H1 (cell line): ENCODE measurements around the gene MAGI2. TPM values are rescaled to one million over a fixed set of nuclear protein-coding genes. Genes with fewer than 3 reads are reported as not detected.

Experiments used
- CTCF ChIA-PET: fragments of 300-600 bp; sonication (Branson Sonifier 250); formaldehyde crosslinking; loops from one replicate; lab custom pipeline; 2021; ENCODE audit not compliant: partially characterized antibody; lab: Charles Lee
- POLR2A ChIA-PET: fragments of 300-600 bp; sonication (Branson Sonifier 250); formaldehyde crosslinking; loops from one replicate; lab custom pipeline; 2021; ENCODE audit warnings: inconsistent platforms; ENCODE audit not compliant: partially characterized antibody; lab: Charles Lee
- DNase-seq, 2 experiments: peaks; one replicate each; pipeline versions ENCODE4 v3.0.0 to v3.0.0-alpha.2; 2010 to 2022; ENCODE audit warnings: low spot score in 2 of 2, low read depth in 1 of 2, mixed read lengths in 1 of 2
- FAIRE-seq: peaks from 2 replicates; lab custom pipeline; 2011; peaks lifted over from hg19 to GRCh38; lab: Jason Lieb, UNC
- H2AFZ ChIP-seq: 2 replicates; pipeline ENCODE4 v1.8.1; 2012; ENCODE audit warnings: low read length, inconsistent platforms
- H2AK5ac ChIP-seq: 2 replicates; pipeline ENCODE4 v1.6.1; 2013; ENCODE audit warnings: low read depth, low read length
- H2BK120ac ChIP-seq: replicated peaks from 2 replicates; pipeline ENCODE3; 2013; ENCODE audit warnings: low read depth, low read length, inconsistent platforms
- H2BK12ac ChIP-seq: 2 replicates; pipeline ENCODE4 v1.6.1; 2013; ENCODE audit warnings: low read depth, low read length
- H2BK15ac ChIP-seq: 2 replicates; pipeline ENCODE4 v1.6.1; 2013; ENCODE audit warnings: low read length
- H2BK20ac ChIP-seq: 2 replicates; pipeline ENCODE4 v1.6.1; 2013; ENCODE audit warnings: low read length
- H2BK5ac ChIP-seq: 2 replicates; pipeline ENCODE4 v1.6.1; 2013; ENCODE audit warnings: low read depth, low read length
- H3K14ac ChIP-seq: 2 replicates; pipeline ENCODE4 v1.6.1; 2013; ENCODE audit warnings: inconsistent platforms; ENCODE audit not compliant: insufficient read length
- H3K18ac ChIP-seq: 2 replicates; pipeline ENCODE4 v1.6.1; 2013; ENCODE audit warnings: low read length; ENCODE audit errors: extremely low read depth
- H3K23ac ChIP-seq: 2 replicates; pipeline ENCODE4 v1.6.1; 2013; ENCODE audit warnings: inconsistent platforms; ENCODE audit not compliant: insufficient read length
- H3K23me2 ChIP-seq: 2 replicates; pipeline ENCODE4 v1.6.1; 2013; ENCODE audit warnings: low read depth, low read length
- H3K27ac ChIP-seq: 2 replicates; pipeline ENCODE4 v1.6.1; 2011; ENCODE audit warnings: low read depth, low read length, inconsistent platforms
- H3K27me3 ChIP-seq, 4 experiments: replicated peaks in 1 of 4; 1 replicate in 1 of 4; 2 replicates in 3 of 4; pipeline versions ENCODE4 v1.6.1 to v1.8.1; 2011 to 2013; ENCODE audit warnings: low read length in 3 of 4, mild to moderate bottlenecking in 3 of 4, inconsistent platforms in 2 of 4, mixed read lengths in 2 of 4, moderate library complexity in 1 of 4; ENCODE audit not compliant: control insufficient read depth in 3 of 4, insufficient read depth in 3 of 4; ENCODE audit errors: extremely low read depth in 1 of 4
- H3K36me3 ChIP-seq, 4 experiments: 2 replicates each; pipeline versions ENCODE4 v1.6.1 to v1.8.1; 2011 to 2013; ENCODE audit warnings: mild to moderate bottlenecking in 4 of 4, low read length in 3 of 4, moderate library complexity in 2 of 4, control low read depth in 1 of 4, inconsistent platforms in 1 of 4; ENCODE audit not compliant: insufficient read depth in 4 of 4, control insufficient read depth in 2 of 4
- H3K4ac ChIP-seq: replicated peaks from 2 replicates; pipeline ENCODE3; 2013; ENCODE audit warnings: low read length, low read depth, mixed read lengths, inconsistent platforms; ENCODE audit not compliant: insufficient read length
- H3K4me1 ChIP-seq, 4 experiments: replicated peaks in 1 of 4; 1 replicate in 1 of 4; 2 replicates in 3 of 4; pipeline versions ENCODE4 v1.6.1 to v1.8.1; 2011 to 2013; ENCODE audit warnings: low read length in 3 of 4, inconsistent platforms in 2 of 4, mixed read lengths in 1 of 4; ENCODE audit not compliant: insufficient read depth in 4 of 4, control insufficient read depth in 3 of 4
- H3K4me2 ChIP-seq, 2 experiments: 2 replicates each; pipeline versions ENCODE4 v1.6.1 to v1.8.1; 2011 to 2013; ENCODE audit warnings: low read depth in 2 of 2, low read length in 2 of 2, control low read depth in 1 of 2, inconsistent platforms in 1 of 2, mild to moderate bottlenecking in 1 of 2; ENCODE audit not compliant: insufficient read depth in 1 of 2
- H3K4me3 ChIP-seq, 4 experiments: fragments of 200-600, 300-600 bp in 1 of 4; sonication (generic), shearing (Covaris generic), sonication (Bioruptor Twin) in 1 of 4; 2 replicates each; pipeline versions ENCODE4 v1.5.1 to v1.8.1; 2011 to 2016; ENCODE audit warnings: low read length in 4 of 4, low read depth in 3 of 4, control low read depth in 2 of 4, inconsistent platforms in 2 of 4, mild to moderate bottlenecking in 2 of 4, mixed read lengths in 1 of 4, moderate library complexity in 1 of 4; ENCODE audit not compliant: insufficient read depth in 2 of 4; ENCODE audit errors: extremely low read depth in 1 of 4
- H3K56ac ChIP-seq: replicated peaks from 2 replicates; pipeline ENCODE3; 2013; ENCODE audit warnings: low read depth, mild to moderate bottlenecking, mixed read lengths, low read length, inconsistent platforms; ENCODE audit not compliant: insufficient read length
- H3K79me1 ChIP-seq: 2 replicates; pipeline ENCODE4 v1.6.1; 2013; ENCODE audit warnings: low read depth, low read length, control low read depth
- H3K79me2 ChIP-seq, 2 experiments: 2 replicates each; pipeline versions ENCODE4 v1.6.1 to v1.8.1; 2012 to 2013; ENCODE audit warnings: low read length in 2 of 2, mild to moderate bottlenecking in 2 of 2, inconsistent platforms in 1 of 2; ENCODE audit not compliant: insufficient read depth in 2 of 2, control insufficient read depth in 1 of 2
- H3K9ac ChIP-seq, 4 experiments: replicated peaks in 1 of 4; 1 replicate in 1 of 4; 2 replicates in 3 of 4; pipeline versions ENCODE4 v1.6.1 to v1.8.1; 2011 to 2013; ENCODE audit warnings: low read depth in 3 of 4, low read length in 3 of 4, control low read depth in 2 of 4, mild to moderate bottlenecking in 2 of 4, moderate library complexity in 2 of 4, inconsistent platforms in 1 of 4; ENCODE audit errors: extremely low read depth in 1 of 4
- H3K9me3 ChIP-seq, 2 experiments: 2 replicates each; pipeline versions ENCODE4 v1.6.1 to v1.8.1; 2012 to 2013; ENCODE audit warnings: mild to moderate bottlenecking in 2 of 2, moderate library complexity in 2 of 2, control low read depth in 1 of 2, inconsistent platforms in 1 of 2, low read depth in 1 of 2, low read length in 1 of 2, mixed read lengths in 1 of 2; ENCODE audit not compliant: insufficient read depth in 2 of 2
- H4K20me1 ChIP-seq, 2 experiments: replicated peaks in 1 of 2; 2 replicates each; pipeline versions ENCODE3 to v1.8.1; 2011 to 2013; ENCODE audit warnings: inconsistent platforms in 2 of 2, low read length in 2 of 2, mild to moderate bottlenecking in 1 of 2; ENCODE audit not compliant: insufficient read depth in 2 of 2, control insufficient read depth in 1 of 2
- H4K5ac ChIP-seq: 2 replicates; pipeline ENCODE4 v1.6.1; 2013; ENCODE audit warnings: low read length, low read depth, mixed read lengths, inconsistent platforms; ENCODE audit not compliant: insufficient read length
- H4K8ac ChIP-seq: 2 replicates; pipeline ENCODE4 v1.8.0; 2013; ENCODE audit warnings: mild to moderate bottlenecking, moderate library complexity, low read length, inconsistent platforms; ENCODE audit not compliant: insufficient read depth; ENCODE audit errors: extremely low read depth
- H4K91ac ChIP-seq: replicated peaks from 2 replicates; pipeline ENCODE3; 2013; ENCODE audit warnings: low read length, mixed read lengths, inconsistent platforms; ENCODE audit not compliant: insufficient read length
- CTCF ChIP-seq, 3 experiments: IDR thresholded peaks; 1 replicate in 2 of 3; 2 replicates in 1 of 3; pipeline versions ENCODE4 v1.5.1 to v1.6.1; 2011; ENCODE audit warnings: low read length in 3 of 3, mild to moderate bottlenecking in 3 of 3, inconsistent platforms in 2 of 3, low read depth in 1 of 3, moderate library complexity in 1 of 3; ENCODE audit not compliant: insufficient read depth in 1 of 3; ENCODE audit errors: control extremely low read depth in 1 of 3
- E2F6 ChIP-seq: IDR thresholded peaks from 2 replicates; pipeline ENCODE4 v1.6.1; 2012; ENCODE audit warnings: inconsistent platforms
- FOSL1 ChIP-seq: IDR thresholded peaks from 2 replicates; pipeline ENCODE4 v1.6.1; 2011; ENCODE audit warnings: mild to moderate bottlenecking, low read depth, low read length, moderate library complexity; ENCODE audit not compliant: insufficient read depth
- RAD21 ChIP-seq, 2 experiments: IDR thresholded peaks in 1 of 2; conservative IDR thresholded peaks in 1 of 2; 2 replicates each; pipeline ENCODE4 v1.6.1; 2011; ENCODE audit warnings: low read depth in 2 of 2, low read length in 2 of 2, improper control_type of control experiment in 1 of 2, inconsistent platforms in 1 of 2, mild to moderate bottlenecking in 1 of 2, moderate library complexity in 1 of 2
- TAF7 ChIP-seq: optimal IDR thresholded peaks from 2 replicates; pipeline ENCODE3; 2011; ENCODE audit warnings: low read depth, mild to moderate bottlenecking, inconsistent platforms, low read length, moderate library complexity, borderline replicate concordance
- YY1 ChIP-seq: IDR thresholded peaks from 2 replicates; pipeline ENCODE4 v1.6.1; 2011; ENCODE audit warnings: low read depth, mild to moderate bottlenecking, low read length
- WGBS, 2 experiments: shearing (Covaris generic) in 1 of 2; methylation state at CpG; one replicate each; pipeline versions ENCODE4 v1.1.6 to v1.1.7; 2013 to 2015; ENCODE audit warnings: low lambda C conversion rate in 2 of 2, mixed read lengths in 2 of 2, inconsistent platforms in 1 of 2, low coverage in 1 of 2, missing lambda C conversion rate in 1 of 2; ENCODE audit not compliant: insufficient replicate concordance in 2 of 2, insufficient coverage in 1 of 2, insufficient read length in 1 of 2; ENCODE audit errors: extremely low coverage in 1 of 2, missing lambda C conversion rate in 1 of 2; 5-methylcytosine and 5-hydroxymethylcytosine counted together
- polyA plus RNA-seq, 7 experiments: library from polyadenylated mRNA; depleted of rRNA in 3 of 7; stranded (reverse) in 5 of 7; unstranded in 2 of 7; fragments of >200 nt in 5 of 7; fragments of 200-250 nt in 2 of 7; gene quantifications; 1 replicate in 5 of 7; 2 replicates in 1 of 7; 4 replicates in 1 of 7; pipeline versions ENCODE4 v1.2.1 to v1.2.3, GENCODE V29; 2011 to 2013; ENCODE audit warnings: missing spikeins in 2 of 7, mixed read lengths in 2 of 7
- total RNA-seq: library from RNA; stranded (reverse); fragmentation: NEBNext Ultra II Directional; extraction: Animal tissue kit (Norgen Biotek cat#: 25700); gene quantifications from 2 replicates; pipeline ENCODE4 v1.2.1, GENCODE V29; 2021

MAGI2 gene
- total and polyA plus RNA-seq, 2 of the 8 experiments (the other 6 are each of a cell fraction or from before 2014, with no cell fraction given): 6.0 to 27.3 TPM

- 90% methylated on average over 1 of the region's 1 CpG; no CpG with 5 or more reads in 1 of the 2 experiments for WGBS, 2 experiments
- ChIA-PET CTCF (interaction anchor here (0.6 to 2.6 kb wide), 16 partner anchors 9 to 761 kb away, joined by 3 to 19 read pairs (median 3); no protein-coding TSS in a partner anchor), POLR2A (no interaction called here)
Measured at GRCh38 chr7:78377532-78377931, 1075.9 kb downstream of the MAGI2 start.

More at GRCh38 chr7:78377532-78377931, 1075.9 kb downstream of the MAGI2 start:
- Histone ChIP-seq H2AK5ac (no peak overlapping the region), H2BK20ac (no peak overlapping the region), H4K8ac (no peak overlapping the region), H3K4me3 (no peak overlapping the region), H4K20me1 (no peaks in the 10 kb centered on the region), H4K91ac (no peak overlapping the region), H3K23me2 (no peaks in the 10 kb centered on the region), H3K14ac (no peak overlapping the region), H3K4me2 (no peak overlapping the region), H3K18ac (no peak overlapping the region), H2BK120ac (no peak overlapping the region), H4K5ac (no peak overlapping the region), H3K27ac (no peak overlapping the region), H3K27me3 (no peaks in the 10 kb centered on the region), H3K9ac (no peak overlapping the region), H2BK15ac (no peak overlapping the region), H2BK12ac (no peak overlapping the region), H2AFZ (no peak overlapping the region), H3K79me1 (no peaks in the 10 kb centered on the region), H3K4me1 (no peaks in the 10 kb centered on the region), H3K56ac (no peak overlapping the region), H3K36me3 (no peaks in the 10 kb centered on the region), H3K23ac (no peak overlapping the region), H3K9me3 (no peaks in the 10 kb centered on the region), H3K4ac (no peak overlapping the region), H2BK5ac (no peak overlapping the region), H3K79me2 (no peaks in the 10 kb centered on the region)
- DNase-seq (no peak), FAIRE-seq (no peak)
- no peak for TF ChIP-seq FOSL1
- TF ChIP-seq E2F6: no peak
- TF ChIP-seq TAF7: no peak
- TF ChIP-seq RAD21 (IDR thresholded peaks at IDR 0.05 in 1 of 2, conservative IDR thresholded peaks at IDR 0.05 in 1 of 2; ENCODE audit: low read depth in 2 of 2, low read length in 2 of 2): peak; percentile 56
- TF ChIP-seq YY1: no peak
- TF ChIP-seq CTCF (IDR thresholded peaks at IDR 0.05; ENCODE audit: control extremely low read depth in 1 of 3, insufficient read depth in 1 of 3, low read depth in 1 of 3, low read length in 3 of 3): peak in 2 of 3 experiments; percentile 18 to 32; a peak in 2 of 4 replicates
